HepG2 (cell line): ENCODE results near the gene METTL23. TPM values are rescaled to one million over a fixed set of nuclear protein-coding genes. Genes with fewer than 3 reads are reported as not detected.

Experiments
- CBX2 ChIP-seq, 2 experiments: fragments of 200-600 bp in 1 of 2; sonication (generic); formaldehyde crosslinking in 1 of 2; IDR thresholded peaks; 2 replicates each; pipeline versions ENCODE4 v1.7.0 to v1.8.1; 2018 to 2022; ENCODE audit warnings: low read depth in 2 of 2, low read length in 1 of 2, mild to moderate bottlenecking in 1 of 2, missing genetic modification reagents in 1 of 2
- ELF1 ChIP-seq: sonication (generic); formaldehyde crosslinking; IDR thresholded peaks from 2 replicates; pipeline ENCODE4 v1.4.0; 2020; ENCODE audit warnings: missing genetic modification reagents
- HNRNPH1 ChIP-seq: fragments of 200-400 bp; formaldehyde crosslinking; optimal IDR thresholded peaks from 2 replicates; pipeline ENCODE3; 2017; ENCODE audit warnings: mild to moderate bottlenecking, low read depth, low read length
- HNRNPLL ChIP-seq: fragments of 200-400 bp; formaldehyde crosslinking; IDR thresholded peaks from 2 replicates; pipeline ENCODE4 v1.6.1; 2017; ENCODE audit warnings: mild to moderate bottlenecking, low read depth, low read length; ENCODE audit not compliant: poor library complexity, severe bottlenecking
- JARID2 ChIP-seq: sonication (generic); formaldehyde crosslinking; IDR thresholded peaks from 2 replicates; pipeline ENCODE4 v1.8.1; 2023; ENCODE audit warnings: missing genetic modification reagents, inconsistent platforms; ENCODE audit not compliant: insufficient replicate concordance
- NR2C2 ChIP-seq: sonication (generic); formaldehyde crosslinking; IDR thresholded peaks from 2 replicates; pipeline ENCODE4 v1.4.0; 2020; ENCODE audit warnings: missing genetic modification reagents, mild to moderate bottlenecking, moderate library complexity, borderline replicate concordance
- POLR2A ChIP-seq, 2 experiments: IDR thresholded peaks; 2 replicates each; pipeline ENCODE4 v1.6.1; 2011; ENCODE audit warnings: low read depth in 2 of 2, low read length in 2 of 2, mild to moderate bottlenecking in 1 of 2, moderate library complexity in 1 of 2; ENCODE audit not compliant: insufficient read depth in 1 of 2
- RFX1 ChIP-seq: fragments of 450-650 bp; IDR thresholded peaks from 2 replicates; pipeline ENCODE4 v1.6.1; 2017
- SOX5 ChIP-seq: IDR thresholded peaks from 2 replicates; pipeline ENCODE4 v1.6.1; 2016; ENCODE audit warnings: borderline replicate concordance
- ZBTB42 ChIP-seq: sonication (generic); formaldehyde crosslinking; IDR thresholded peaks from 2 replicates; pipeline ENCODE4 v1.5.0; 2020; ENCODE audit warnings: mild to moderate bottlenecking, missing genetic modification reagents
- ZNF20 ChIP-seq: sonication (generic); formaldehyde crosslinking; IDR thresholded peaks from 2 replicates; pipeline ENCODE4 v1.4.0; 2020; ENCODE audit warnings: mild to moderate bottlenecking, moderate library complexity, missing genetic modification reagents
- ZNF564 ChIP-seq: sonication (generic); formaldehyde crosslinking; IDR thresholded peaks from 2 replicates; pipeline ENCODE4 v1.8.1; 2023; ENCODE audit warnings: mild to moderate bottlenecking, missing genetic modification reagents
- ZNF737 ChIP-seq: sonication (generic); formaldehyde crosslinking; IDR thresholded peaks from 2 replicates; pipeline ENCODE4 v1.5.0; 2020; ENCODE audit warnings: missing genetic modification reagents, mild to moderate bottlenecking, borderline replicate concordance
- ZNF746 ChIP-seq: sonication (generic); formaldehyde crosslinking; IDR thresholded peaks from 2 replicates; pipeline ENCODE4 v1.8.0; 2022; ENCODE audit warnings: mild to moderate bottlenecking, missing genetic modification reagents
- ZNF773 ChIP-seq: sonication (generic); formaldehyde crosslinking; IDR thresholded peaks from 2 replicates; pipeline ENCODE4 v1.4.0; 2020; ENCODE audit warnings: missing genetic modification reagents, borderline replicate concordance
- ZNF883 ChIP-seq: sonication (generic); formaldehyde crosslinking; IDR thresholded peaks from 2 replicates; pipeline ENCODE4 v1.5.1; 2020; ENCODE audit warnings: mild to moderate bottlenecking, missing genetic modification reagents; ENCODE audit errors: not compliant biosample characterization
- polyA plus RNA-seq, 8 experiments: library from polyadenylated mRNA; depleted of rRNA in 3 of 8; stranded (reverse) in 7 of 8; unstranded in 1 of 8; fragments of >200 nt; fragmentation: Illumina TruSeq in 4 of 8; extraction: Trizol in 4 of 8; gene quantifications; 2 replicates each; pipeline versions ENCODE4 v1.2.1 to v1.2.3, GENCODE V29; 2011 to 2016; ENCODE audit warnings: low read depth in 4 of 8, missing spikeins in 1 of 8, mixed read lengths in 1 of 8; ENCODE audit not compliant: insufficient read depth in 1 of 8
- total RNA-seq, 5 experiments: library from RNA; depleted of rRNA; stranded (reverse); fragments of >200 nt; fragmentation: Illumina TruSeq; extraction: Trizol; gene quantifications; 2 replicates each; pipeline ENCODE4 v1.2.3, GENCODE V29; 2016; ENCODE audit warnings: low read depth in 1 of 5
- TF ChIP-seq, protein P1 (sequence below): sonication (generic); formaldehyde crosslinking; IDR thresholded peaks from 2 replicates; pipeline ENCODE4 v1.8.1; 2022; ENCODE audit warnings: low read depth, mild to moderate bottlenecking, missing genetic modification reagents
- TF ChIP-seq, protein P2 (sequence below): sonication (generic); formaldehyde crosslinking; IDR thresholded peaks from 2 replicates; pipeline ENCODE4 v1.4.0; 2020; ENCODE audit warnings: missing genetic modification reagents, low read depth, mild to moderate bottlenecking, borderline replicate concordance
- TF ChIP-seq, protein P3 (sequence below): sonication (generic); formaldehyde crosslinking; IDR thresholded peaks from 2 replicates; pipeline ENCODE4 v1.4.0; 2020; ENCODE audit warnings: missing genetic modification reagents, borderline replicate concordance
- TF ChIP-seq, protein P4 (sequence below): sonication (generic); formaldehyde crosslinking; IDR thresholded peaks from 2 replicates; pipeline ENCODE4 v1.8.0; 2022; ENCODE audit warnings: mild to moderate bottlenecking, missing genetic modification reagents, moderate library complexity
- TF ChIP-seq, protein P5 (sequence below): sonication (generic); formaldehyde crosslinking; IDR thresholded peaks from 2 replicates; pipeline ENCODE4 v1.8.1; 2023; ENCODE audit warnings: mild to moderate bottlenecking, missing genetic modification reagents

METTL23 gene
- total and polyA plus RNA-seq, 2 of the 13 experiments (the other 11 are each of a cell fraction or from before 2014, with no cell fraction given): 39.9 to 104 TPM

DNA sequence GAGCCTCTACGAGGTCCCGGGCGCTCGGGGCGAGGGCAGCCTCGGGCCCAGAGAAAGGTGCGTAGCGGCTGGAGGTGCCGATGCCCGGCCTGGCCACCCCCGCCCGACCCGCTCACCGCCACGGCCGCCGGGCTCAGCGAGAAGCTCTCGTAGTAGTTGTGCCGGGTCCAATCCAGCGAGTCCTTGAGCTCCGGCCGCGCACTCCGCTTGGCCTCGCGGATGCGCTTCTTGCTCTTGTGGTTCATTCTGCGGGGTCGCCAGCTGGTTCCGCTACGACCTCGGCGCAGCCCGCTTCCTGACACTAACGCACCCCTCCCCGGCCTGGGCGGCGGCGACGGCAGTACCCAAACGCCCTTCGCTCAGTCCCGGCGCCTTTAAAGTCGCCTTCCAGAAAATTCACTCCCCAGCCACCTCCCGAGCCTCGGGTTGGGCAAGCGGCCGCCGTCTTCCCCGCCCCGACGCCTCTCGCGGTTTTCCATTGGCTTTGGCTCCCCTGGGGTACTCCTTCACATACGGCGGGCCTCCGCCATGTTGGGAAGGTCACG, 336 bp upstream of the METTL23 start, which contains the start of gene JMJD6 (continued):
- TF ChIP-seq ZNF737 (CRISPR knock-in tag): 0 out of 2 replicates have a peak, but pooled peaks have one; percentile 81
- TF ChIP-seq ZNF883 (CRISPR knock-in tag): peak; percentile 37
- peak; percentile 78 for TF ChIP-seq ZNF564 (CRISPR knock-in tag)
- TF ChIP-seq, protein P1, sequence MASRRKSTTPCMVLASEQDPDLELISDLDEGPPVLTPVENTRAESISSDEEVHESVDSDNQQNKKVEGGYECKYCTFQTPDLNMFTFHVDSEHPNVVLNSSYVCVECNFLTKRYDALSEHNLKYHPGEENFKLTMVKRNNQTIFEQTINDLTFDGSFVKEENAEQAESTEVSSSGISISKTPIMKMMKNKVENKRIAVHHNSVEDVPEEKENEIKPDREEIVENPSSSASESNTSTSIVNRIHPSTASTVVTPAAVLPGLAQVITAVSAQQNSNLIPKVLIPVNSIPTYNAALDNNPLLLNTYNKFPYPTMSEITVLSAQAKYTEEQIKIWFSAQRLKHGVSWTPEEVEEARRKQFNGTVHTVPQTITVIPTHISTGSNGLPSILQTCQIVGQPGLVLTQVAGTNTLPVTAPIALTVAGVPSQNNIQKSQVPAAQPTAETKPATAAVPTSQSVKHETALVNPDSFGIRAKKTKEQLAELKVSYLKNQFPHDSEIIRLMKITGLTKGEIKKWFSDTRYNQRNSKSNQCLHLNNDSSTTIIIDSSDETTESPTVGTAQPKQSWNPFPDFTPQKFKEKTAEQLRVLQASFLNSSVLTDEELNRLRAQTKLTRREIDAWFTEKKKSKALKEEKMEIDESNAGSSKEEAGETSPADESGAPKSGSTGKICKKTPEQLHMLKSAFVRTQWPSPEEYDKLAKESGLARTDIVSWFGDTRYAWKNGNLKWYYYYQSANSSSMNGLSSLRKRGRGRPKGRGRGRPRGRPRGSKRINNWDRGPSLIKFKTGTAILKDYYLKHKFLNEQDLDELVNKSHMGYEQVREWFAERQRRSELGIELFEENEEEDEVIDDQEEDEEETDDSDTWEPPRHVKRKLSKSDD (CRISPR knock-in tag): peak; percentile 80
- TF ChIP-seq ZNF773: peak; percentile 51; the same call in 1 of the 2 replicates
- TF ChIP-seq, protein P2, sequence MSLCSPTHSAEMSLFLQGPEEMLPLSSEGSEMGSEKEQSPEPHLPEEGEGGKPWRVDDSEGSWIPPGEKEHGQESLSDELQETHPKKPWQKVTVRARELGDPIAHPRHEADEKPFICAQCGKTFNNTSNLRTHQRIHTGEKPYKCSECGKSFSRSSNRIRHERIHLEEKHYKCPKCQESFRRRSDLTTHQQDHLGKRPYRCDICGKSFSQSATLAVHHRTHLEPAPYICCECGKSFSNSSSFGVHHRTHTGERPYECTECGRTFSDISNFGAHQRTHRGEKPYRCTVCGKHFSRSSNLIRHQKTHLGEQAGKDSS (CRISPR knock-in tag): no peak
- TF ChIP-seq, protein P3, sequence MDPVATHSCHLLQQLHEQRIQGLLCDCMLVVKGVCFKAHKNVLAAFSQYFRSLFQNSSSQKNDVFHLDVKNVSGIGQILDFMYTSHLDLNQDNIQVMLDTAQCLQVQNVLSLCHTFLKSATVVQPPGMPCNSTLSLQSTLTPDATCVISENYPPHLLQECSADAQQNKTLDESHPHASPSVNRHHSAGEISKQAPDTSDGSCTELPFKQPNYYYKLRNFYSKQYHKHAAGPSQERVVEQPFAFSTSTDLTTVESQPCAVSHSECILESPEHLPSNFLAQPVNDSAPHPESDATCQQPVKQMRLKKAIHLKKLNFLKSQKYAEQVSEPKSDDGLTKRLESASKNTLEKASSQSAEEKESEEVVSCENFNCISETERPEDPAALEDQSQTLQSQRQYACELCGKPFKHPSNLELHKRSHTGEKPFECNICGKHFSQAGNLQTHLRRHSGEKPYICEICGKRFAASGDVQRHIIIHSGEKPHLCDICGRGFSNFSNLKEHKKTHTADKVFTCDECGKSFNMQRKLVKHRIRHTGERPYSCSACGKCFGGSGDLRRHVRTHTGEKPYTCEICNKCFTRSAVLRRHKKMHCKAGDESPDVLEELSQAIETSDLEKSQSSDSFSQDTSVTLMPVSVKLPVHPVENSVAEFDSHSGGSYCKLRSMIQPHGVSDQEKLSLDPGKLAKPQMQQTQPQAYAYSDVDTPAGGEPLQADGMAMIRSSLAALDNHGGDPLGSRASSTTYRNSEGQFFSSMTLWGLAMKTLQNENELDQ (CRISPR knock-in tag): no peak
- no peak for TF ChIP-seq RFX1
- TF ChIP-seq CBX2 (IDR thresholded peaks at IDR 0.05; ENCODE audit: low read depth, low read length): no peak
- no peak for TF ChIP-seq CBX2 (CRISPR knock-in tag; IDR thresholded peaks at IDR 0.05; ENCODE audit: low read depth)
- no peak for TF ChIP-seq SOX5 (CRISPR knock-in tag)
- TF ChIP-seq, protein P4, sequence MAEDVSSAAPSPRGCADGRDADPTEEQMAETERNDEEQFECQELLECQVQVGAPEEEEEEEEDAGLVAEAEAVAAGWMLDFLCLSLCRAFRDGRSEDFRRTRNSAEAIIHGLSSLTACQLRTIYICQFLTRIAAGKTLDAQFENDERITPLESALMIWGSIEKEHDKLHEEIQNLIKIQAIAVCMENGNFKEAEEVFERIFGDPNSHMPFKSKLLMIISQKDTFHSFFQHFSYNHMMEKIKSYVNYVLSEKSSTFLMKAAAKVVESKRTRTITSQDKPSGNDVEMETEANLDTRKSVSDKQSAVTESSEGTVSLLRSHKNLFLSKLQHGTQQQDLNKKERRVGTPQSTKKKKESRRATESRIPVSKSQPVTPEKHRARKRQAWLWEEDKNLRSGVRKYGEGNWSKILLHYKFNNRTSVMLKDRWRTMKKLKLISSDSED: no peak
- no peak for TF ChIP-seq ZNF20 (CRISPR knock-in tag)
- TF ChIP-seq ELF1 (CRISPR knock-in tag): no peak; the same call in 1 of the 2 replicates
- TF ChIP-seq, protein P5, sequence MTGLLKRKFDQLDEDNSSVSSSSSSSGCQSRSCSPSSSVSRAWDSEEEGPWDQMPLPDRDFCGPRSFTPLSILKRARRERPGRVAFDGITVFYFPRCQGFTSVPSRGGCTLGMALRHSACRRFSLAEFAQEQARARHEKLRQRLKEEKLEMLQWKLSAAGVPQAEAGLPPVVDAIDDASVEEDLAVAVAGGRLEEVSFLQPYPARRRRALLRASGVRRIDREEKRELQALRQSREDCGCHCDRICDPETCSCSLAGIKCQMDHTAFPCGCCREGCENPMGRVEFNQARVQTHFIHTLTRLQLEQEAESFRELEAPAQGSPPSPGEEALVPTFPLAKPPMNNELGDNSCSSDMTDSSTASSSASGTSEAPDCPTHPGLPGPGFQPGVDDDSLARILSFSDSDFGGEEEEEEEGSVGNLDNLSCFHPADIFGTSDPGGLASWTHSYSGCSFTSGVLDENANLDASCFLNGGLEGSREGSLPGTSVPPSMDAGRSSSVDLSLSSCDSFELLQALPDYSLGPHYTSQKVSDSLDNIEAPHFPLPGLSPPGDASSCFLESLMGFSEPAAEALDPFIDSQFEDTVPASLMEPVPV: peak; percentile 2; the same call in 1 of the 2 replicates
- peak; percentile 70; the same call in 1 of the 2 replicates for TF ChIP-seq ZNF746 (CRISPR knock-in tag)
- peak; percentile 99 for TF ChIP-seq HNRNPLL
- no peak for TF ChIP-seq JARID2
- peak; percentile 85 for TF ChIP-seq NR2C2 (CRISPR knock-in tag)
- TF ChIP-seq HNRNPH1: no peak
- TF ChIP-seq POLR2A (IDR thresholded peaks at IDR 0.05; ENCODE audit: insufficient read depth in 1 of 2, low read depth in 2 of 2, low read length in 2 of 2): peak in 1 of 2 experiments; percentile 75; a peak in 3 of 4 replicates
- peak; percentile 79 for TF ChIP-seq ZBTB42
